Mesendoderm (in vitro differentiated cells): ENCODE data around the gene CD1B. TPM values are rescaled to one million over a fixed set of nuclear protein-coding genes. Genes with fewer than 3 reads are reported as not detected.
"Not testable (repeated sequence)": the region's sequence is repeated elsewhere in the genome, so short reads cannot be mapped to it uniquely, and the experiment has no call there.

Source experiments
- DNase-seq: peaks from one replicate; pipeline ENCODE4 v3.0.0; 2013
- H2AK5ac ChIP-seq: 2 replicates; pipeline ENCODE4 v1.6.1; 2013; ENCODE audit warnings: low read length, inconsistent platforms
- H2BK120ac ChIP-seq: 2 replicates; pipeline ENCODE4 v1.6.1; 2013; ENCODE audit warnings: low read depth, mild to moderate bottlenecking, low read length, moderate library complexity, mixed read lengths
- H2BK15ac ChIP-seq: replicated peaks from 2 replicates; pipeline ENCODE4 v1.6.1; 2013; ENCODE audit warnings: low read depth, mild to moderate bottlenecking, moderate library complexity
- H2BK5ac ChIP-seq: 2 replicates; pipeline ENCODE4 v1.6.1; 2013; ENCODE audit warnings: low read length, inconsistent platforms
- H3K18ac ChIP-seq: 2 replicates; pipeline ENCODE4 v1.6.1; 2013; ENCODE audit warnings: mild to moderate bottlenecking, low read length, mixed read lengths
- H3K23ac ChIP-seq: one replicate; pipeline ENCODE4 v1.6.1; 2013; ENCODE audit warnings: low read length
- H3K27ac ChIP-seq: 2 replicates; pipeline ENCODE4 v1.5.1; 2013; ENCODE audit warnings: low read depth, mild to moderate bottlenecking, inconsistent platforms, low read length, moderate library complexity
- H3K27me3 ChIP-seq: 2 replicates; pipeline ENCODE4 v1.6.1; 2013; ENCODE audit warnings: low read length, control low read depth, mild to moderate bottlenecking, inconsistent platforms; ENCODE audit not compliant: insufficient read depth, poor library complexity
- H3K36me3 ChIP-seq: 2 replicates; pipeline ENCODE4 v1.6.1; 2013; ENCODE audit warnings: low read length, inconsistent platforms; ENCODE audit not compliant: control insufficient read depth, insufficient read depth
- H3K4ac ChIP-seq: one replicate; pipeline ENCODE4 v1.6.1; 2013; ENCODE audit warnings: low read depth, mild to moderate bottlenecking, low read length, moderate library complexity
- H3K4me1 ChIP-seq: 2 replicates; pipeline ENCODE4 v1.6.1; 2013; ENCODE audit warnings: low read depth, low read length, inconsistent platforms; ENCODE audit not compliant: control insufficient read depth
- H3K4me2 ChIP-seq: 2 replicates; pipeline ENCODE4 v1.6.1; 2013; ENCODE audit warnings: low read length
- H3K4me3 ChIP-seq: 2 replicates; pipeline ENCODE4 v1.5.1; 2013; ENCODE audit warnings: mild to moderate bottlenecking, low read length
- H3K56ac ChIP-seq: one replicate; pipeline ENCODE4 v1.6.1; 2013; ENCODE audit warnings: low read length
- H3K79me1 ChIP-seq: 2 replicates; pipeline ENCODE4 v1.6.1; 2013; ENCODE audit warnings: low read length, inconsistent platforms
- H3K79me2 ChIP-seq: 2 replicates; pipeline ENCODE4 v1.6.1; 2013; ENCODE audit warnings: mild to moderate bottlenecking, low read length; ENCODE audit not compliant: control insufficient read depth, insufficient read depth
- H3K9ac ChIP-seq: 2 replicates; pipeline ENCODE4 v1.6.1; 2013; ENCODE audit warnings: low read length, inconsistent platforms
- H4K5ac ChIP-seq: one replicate; pipeline ENCODE4 v1.6.1; 2013; ENCODE audit warnings: low read length
- H4K8ac ChIP-seq: one replicate; pipeline ENCODE4 v1.6.1; 2013; ENCODE audit warnings: low read depth, mild to moderate bottlenecking, control low read depth, low read length, moderate library complexity
- WGBS: extraction: QIAGEN DNeasy Blood & Tissue Kit; methylation state at CpG from one replicate; pipeline ENCODE4 v1.1.7; 2013; ENCODE audit warnings: low lambda C conversion rate, missing lambda C conversion rate; ENCODE audit not compliant: insufficient coverage; ENCODE audit errors: extremely low coverage; 5-methylcytosine and 5-hydroxymethylcytosine counted together
- polyA plus RNA-seq, 2 experiments: library from polyadenylated mRNA; stranded (reverse); fragments of 200-250 nt; gene quantifications; one replicate each; pipeline ENCODE4 v1.2.3, GENCODE V29; 2013

Gene CD1B
- not detected for polyA plus RNA-seq (2013, experiment 1 of 2)
- polyA plus RNA-seq (2013, experiment 2 of 2): not detected

- Histone ChIP-seq H3K27ac (no peak within 1 kb of the TSS), H2AK5ac (no peak within 1 kb of the TSS), H3K79me2 (no peaks in the 10 kb centered on the region), H4K5ac (no peak within 1 kb of the TSS), H3K18ac (no peak within 1 kb of the TSS), H2BK5ac (no peak within 1 kb of the TSS), H3K36me3 (no peaks in the 10 kb centered on the region), H3K4me3 (no peak within 1 kb of the TSS), H3K23ac (no peak within 1 kb of the TSS), H4K8ac (no peak within 1 kb of the TSS), H2BK15ac (no peak within 1 kb of the TSS), H3K4me2 (no peak within 1 kb of the TSS), H3K27me3 (no peaks in the 10 kb centered on the region), H3K56ac (no peak within 1 kb of the TSS), H3K4me1 (no peaks in the 10 kb centered on the region), H3K79me1 (no peaks in the 10 kb centered on the region), H2BK120ac (no peak within 1 kb of the TSS), H3K4ac (no peak within 1 kb of the TSS), H3K9ac (no peak within 1 kb of the TSS)
- no CpG with 5 or more reads among the region's 2 CpGs for WGBS
- no peak for DNase-seq
Observed at GRCh38 chr1:158331481-158332150, at the start of gene CD1B. Gene CD1B (minus strand): TSS chr1:158331531. CDS start chr1:158331423, 108 bp downstream.

- Histone ChIP-seq H3K4ac (no peak overlapping the region), H3K79me1 (no peaks in the 10 kb centered on the region), H3K4me3 (no peak overlapping the region)
Observed at GRCh38 chr1:158374860-158375259, 43.5 kb upstream of the CD1B start.

GRCh38 chr1:158374101-158374500 is 42.8 kb upstream of the CD1B start:
- not testable (repeated sequence) for H2BK5ac ChIP-seq, H3K79me2 ChIP-seq, H3K4me1 ChIP-seq, H3K27me3 ChIP-seq, H3K18ac ChIP-seq, H2BK15ac ChIP-seq, H3K4me3 ChIP-seq, H2AK5ac ChIP-seq, H3K4me2 ChIP-seq, H3K23ac ChIP-seq, H3K4ac ChIP-seq, DNase-seq, H3K9ac ChIP-seq, H3K79me1 ChIP-seq, H3K56ac ChIP-seq, H2BK120ac ChIP-seq, H4K5ac ChIP-seq, H4K8ac ChIP-seq, H3K36me3 ChIP-seq, H3K27ac ChIP-seq
- WGBS: no CpG with 5 or more reads among the region's 25 CpGs

More at GRCh38 chr1:158374860-158375259, 43.5 kb upstream of the CD1B start:
- DNase-seq: no peak
- no peaks in the 10 kb centered on the region for H3K36me3 ChIP-seq
- H2BK120ac ChIP-seq: no peak overlapping the region
- no peaks in the 10 kb centered on the region for H3K27me3 ChIP-seq
- H4K5ac ChIP-seq: no peak overlapping the region
- no peak overlapping the region for H3K23ac ChIP-seq
- H3K56ac ChIP-seq: no peak overlapping the region
- no peak overlapping the region for H3K4me2 ChIP-seq
- H3K18ac ChIP-seq: no peak overlapping the region
- H3K79me2 ChIP-seq: no peaks in the 10 kb centered on the region
- no peak overlapping the region for H4K8ac ChIP-seq
- H3K4me1 ChIP-seq: no peaks in the 10 kb centered on the region
- no peak overlapping the region for H3K27ac ChIP-seq
- H3K9ac ChIP-seq: no peak overlapping the region
- H2AK5ac ChIP-seq: no peak overlapping the region
- H2BK15ac ChIP-seq: no peak overlapping the region
- H2BK5ac ChIP-seq: no peak overlapping the region
- no CpG with 5 or more reads among the region's 1 CpG for WGBS

- no CpG with 5 or more reads among the region's 6 CpGs for WGBS
- Histone ChIP-seq H4K8ac (no peak overlapping the region), H3K4me2 (no peak overlapping the region)
Observed at GRCh38 chr1:158371188-158371953, 40.0 kb upstream of the CD1B start.

GRCh38 chr1:158366783-158367182 is 35.5 kb upstream of the CD1B start:
- H3K79me2 ChIP-seq: no peaks in the 10 kb centered on the region
- no peak overlapping the region for H4K5ac ChIP-seq
- H3K9ac ChIP-seq: no peak overlapping the region
- no peak overlapping the region for H3K56ac ChIP-seq
- H3K18ac ChIP-seq: no peak overlapping the region
- H2BK120ac ChIP-seq: no peak overlapping the region
- no peak overlapping the region for H2BK5ac ChIP-seq
- no peak overlapping the region for H3K23ac ChIP-seq
- no peak overlapping the region for H3K4me3 ChIP-seq
- no peak overlapping the region for H2AK5ac ChIP-seq
- H3K4ac ChIP-seq: no peak overlapping the region
- H3K4me1 ChIP-seq: no peaks in the 10 kb centered on the region
- no peak for DNase-seq
- no peaks in the 10 kb centered on the region for H3K79me1 ChIP-seq
- no peaks in the 10 kb centered on the region for H3K36me3 ChIP-seq
- H3K27me3 ChIP-seq: no peaks in the 10 kb centered on the region
- H3K4me2 ChIP-seq: no peak overlapping the region
- H4K8ac ChIP-seq: no peak overlapping the region
- H3K27ac ChIP-seq: no peak overlapping the region
- H2BK15ac ChIP-seq: no peak overlapping the region

More at GRCh38 chr1:158371188-158371953, 40.0 kb upstream of the CD1B start:
- Histone ChIP-seq H2AK5ac (no peak overlapping the region), H3K18ac (no peak overlapping the region), H3K79me1 (no peaks in the 10 kb centered on the region), H3K4me1 (no peaks in the 10 kb centered on the region), H2BK15ac (no peak overlapping the region), H3K9ac (no peak overlapping the region), H3K36me3 (no peaks in the 10 kb centered on the region), H4K5ac (no peak overlapping the region), H3K23ac (no peak overlapping the region), H3K4me3 (no peak overlapping the region), H3K4ac (no peak overlapping the region), H3K27me3 (no peaks in the 10 kb centered on the region), H2BK120ac (no peak overlapping the region), H3K79me2 (no peaks in the 10 kb centered on the region), H3K27ac (no peak overlapping the region), H2BK5ac (no peak overlapping the region), H3K56ac (no peak overlapping the region)
- no peak for DNase-seq
